A549 (cell line): ENCODE results near the gene KLHDC8A. TPM values are rescaled to one million over a fixed set of nuclear protein-coding genes. Genes with fewer than 3 reads are reported as not detected.

Experiments used
- ATAC-seq, 2 experiments: fragments of 200-7000 bp in 1 of 2; fragments of >200 bp in 1 of 2; cut with Nextera tagmentation in 1 of 2; cut with Tn5 transposase in 1 of 2; 3 replicates each; pipeline versions ENCODE4 v1.8.0 to v1.9.1; 2018 to 2020; ENCODE audit warnings: mild to moderate bottlenecking in 1 of 2, moderate library complexity in 1 of 2
- CTCF ChIA-PET: fragments of 300-600 bp; sonication (Branson Sonifier 250); formaldehyde crosslinking; extraction: SDS; loops from one replicate; lab custom pipeline; 2021; ENCODE audit warnings: antibody characterized with exemption, inconsistent platforms; lab: Yijun Ruan, JAX
- POLR2A ChIA-PET: fragments of 350-600 bp; formaldehyde crosslinking; extraction: SDS; loops from one replicate; lab custom pipeline; 2021; ENCODE audit warnings: antibody characterized with exemption, inconsistent platforms; lab: Yijun Ruan, JAX
- DNase-seq, 2 experiments: peaks; one replicate each; pipeline versions ENCODE4 v3.0.0 to v3.0.0-alpha.2; 2011 to 2016; ENCODE audit warnings: low read depth in 1 of 2, low spot score in 1 of 2
- FAIRE-seq: peaks from 2 replicates; lab custom pipeline; 2011; peaks lifted over from hg19 to GRCh38; lab: Jason Lieb, UNC
- H3K27ac ChIP-seq, 2 experiments: fragments of >200 bp; sonication (Bioruptor Twin); formaldehyde crosslinking; 3 replicates each; pipeline ENCODE4 v1.5.1; 2016 to 2017
- H3K4me1 ChIP-seq: fragments of >200 bp; sonication (Bioruptor Twin); formaldehyde crosslinking; 3 replicates; pipeline ENCODE4 v1.6.1; 2016
- H3K4me2 ChIP-seq: fragments of >200 bp; sonication (Bioruptor Twin); formaldehyde crosslinking; 3 replicates; pipeline ENCODE4 v1.6.1; 2016
- H3K4me3 ChIP-seq: fragments of >200 bp; sonication (Bioruptor Twin); formaldehyde crosslinking; 3 replicates; pipeline ENCODE4 v1.5.1; 2016
- H3K9me3 ChIP-seq: fragments of >200 bp; sonication (Bioruptor Twin); formaldehyde crosslinking; 3 replicates; pipeline ENCODE4 v1.6.1; 2016
- ATOH8 ChIP-seq: fragments of 250-450 bp; sonication (Bioruptor Pico); IDR thresholded peaks from 2 replicates; pipeline ENCODE4 v1.5.0; 2020; ENCODE audit warnings: low read depth, mild to moderate bottlenecking, moderate library complexity
- BHLHE40 ChIP-seq: IDR thresholded peaks from 2 replicates; pipeline ENCODE4 v1.6.1; 2012; ENCODE audit warnings: low read depth, low read length, inconsistent platforms
- CBX2 ChIP-seq: fragments of 200-600 bp; sonication (generic); IDR thresholded peaks from 2 replicates; pipeline ENCODE4 v1.6.1; 2016; ENCODE audit warnings: low read depth, mild to moderate bottlenecking, borderline replicate concordance
- CEBPB ChIP-seq, 2 experiments: fragments of >200 bp in 1 of 2; sonication (Bioruptor Twin) in 1 of 2; formaldehyde crosslinking in 1 of 2; IDR thresholded peaks; 2 replicates each; pipeline ENCODE4 v1.6.1; 2012 to 2016
- CHD2 ChIP-seq: fragments of 150-350 bp; IDR thresholded peaks from 2 replicates; pipeline ENCODE4 v1.6.1; 2014; ENCODE audit warnings: low read length; ENCODE audit not compliant: partially characterized antibody
- ELK1 ChIP-seq: fragments of 150-350 bp; IDR thresholded peaks from 2 replicates; pipeline ENCODE4 v1.6.1; 2014; ENCODE audit warnings: low read depth, mild to moderate bottlenecking, low read length
- GATA3 ChIP-seq: IDR thresholded peaks from 2 replicates; pipeline ENCODE4 v1.6.1; 2012; ENCODE audit warnings: borderline replicate concordance
- HES2 ChIP-seq: fragments of >200 bp; sonication (Bioruptor Twin); formaldehyde crosslinking; IDR thresholded peaks from 2 replicates; pipeline ENCODE4 v1.6.1; 2016
- HEYL ChIP-seq: fragments of 250-450 bp; sonication (Bioruptor Pico); IDR thresholded peaks from 2 replicates; pipeline ENCODE4 v1.8.0; 2021; ENCODE audit warnings: mild to moderate bottlenecking, moderate library complexity
- HOXB13 ChIP-seq: fragments of 250-450 bp; sonication (Bioruptor Pico); IDR thresholded peaks from 2 replicates; pipeline ENCODE4 v1.5.0; 2020; ENCODE audit warnings: low read depth, mild to moderate bottlenecking, moderate library complexity
- HOXB5 ChIP-seq: fragments of 250-450 bp; sonication (Bioruptor Pico); IDR thresholded peaks from 2 replicates; pipeline ENCODE4 v1.5.0; 2020; ENCODE audit warnings: mild to moderate bottlenecking, moderate library complexity
- JUN ChIP-seq, 2 experiments: fragments of >200 bp; sonication (Bioruptor Twin); formaldehyde crosslinking; IDR thresholded peaks; 2 replicates in 1 of 2; 3 replicates in 1 of 2; pipeline ENCODE4 v1.6.1; 2016 to 2017
- KDM1A ChIP-seq: fragments of 200-600 bp; sonication (generic); IDR thresholded peaks from 2 replicates; pipeline ENCODE4 v1.6.1; 2016; ENCODE audit warnings: low read depth, mild to moderate bottlenecking
- KDM5A ChIP-seq: fragments of 200-600 bp; sonication (generic); IDR thresholded peaks from 2 replicates; pipeline ENCODE4 v1.6.1; 2016; ENCODE audit warnings: antibody characterized with exemption, mild to moderate bottlenecking
- MAFK ChIP-seq: fragments of 450-650 bp; IDR thresholded peaks from 2 replicates; pipeline ENCODE4 v1.6.1; 2014; ENCODE audit not compliant: partially characterized antibody
- MAX ChIP-seq: IDR thresholded peaks from 2 replicates; pipeline ENCODE4 v1.6.1; 2012
- MYC ChIP-seq: IDR thresholded peaks from 2 replicates; pipeline ENCODE4 v1.6.1; 2012; ENCODE audit warnings: mild to moderate bottlenecking, inconsistent platforms, low read length, improper control_type of control experiment, borderline replicate concordance
- PBX3 ChIP-seq: IDR thresholded peaks from 2 replicates; pipeline ENCODE4 v1.6.1; 2012
- POLR2A ChIP-seq: IDR thresholded peaks from 2 replicates; pipeline ENCODE4 v1.6.1; 2012; ENCODE audit warnings: mild to moderate bottlenecking, low read length
- POLR2AphosphoS2 ChIP-seq: conservative IDR thresholded peaks from 2 replicates; pipeline ENCODE4 v1.6.1; 2012; ENCODE audit warnings: low read length, improper control_type of control experiment, inconsistent platforms
- RAD21 ChIP-seq, 2 experiments: fragments of >200 bp in 1 of 2; sonication (Bioruptor Twin) in 1 of 2; formaldehyde crosslinking in 1 of 2; IDR thresholded peaks in 1 of 2; conservative IDR thresholded peaks in 1 of 2; 2 replicates in 1 of 2; 3 replicates in 1 of 2; pipeline ENCODE4 v1.6.1; 2012 to 2018; ENCODE audit warnings: inconsistent platforms in 1 of 2
- TFCP2L1 ChIP-seq: fragments of 250-450 bp; sonication (Bioruptor Pico); IDR thresholded peaks from 2 replicates; pipeline ENCODE4 v1.5.0; 2021; ENCODE audit warnings: mild to moderate bottlenecking
- USF2 ChIP-seq: fragments of 450-650 bp; IDR thresholded peaks from 2 replicates; pipeline ENCODE4 v1.6.1; 2014; ENCODE audit warnings: antibody characterized with exemption
- ZNF302 ChIP-seq: fragments of 250-450 bp; sonication (Bioruptor Pico); IDR thresholded peaks from 2 replicates; pipeline ENCODE4 v1.9.0; 2021; ENCODE audit warnings: inconsistent platforms, mild to moderate bottlenecking, moderate library complexity
- WGBS: methylation state at CpG from one replicate; pipeline ENCODE4 v1.1.6; 2017; ENCODE audit errors: missing lambda C conversion rate; 5-methylcytosine and 5-hydroxymethylcytosine counted together
- polyA plus RNA-seq, 4 experiments: library from polyadenylated mRNA; depleted of rRNA in 3 of 4; stranded (reverse); fragments of >200 nt; fragmentation: RNase III in 1 of 4; extraction: RNeasy Plus Mini Kit Qiagen cat#74134 plus additional on column Dnase treatment in 1 of 4; gene quantifications; 2 replicates in 3 of 4; 3 replicates in 1 of 4; pipeline ENCODE4 v1.2.3, GENCODE V29; 2011 to 2017

KLHDC8A gene
- polyA plus RNA-seq, 2 of the 4 experiments (the other 2 are of a cell fraction): 0.34 to 0.40 TPM

GRCh38 chr1:205339197-205339702, 17.5 kb downstream of the KLHDC8A start:
- no peak for FAIRE-seq
- peaks cover 12% of the 10 kb centered on the region; the same call in 2 of the 3 replicates for H3K4me1 ChIP-seq
- no peaks in the 10 kb centered on the region for H3K9me3 ChIP-seq
- no peak overlapping the region for H3K4me3 ChIP-seq
- no peak for ATAC-seq
- WGBS: 84% methylated on average over 21 of the region's 21 CpGs
- no peak overlapping the region for H3K4me2 ChIP-seq
- no peak for DNase-seq
- POLR2A ChIA-PET: no interaction called here
- TF ChIP-seq GATA3: no peak
- no peak overlapping the region for H3K27ac ChIP-seq
- CTCF ChIA-PET: interaction anchor here (0.8 to 67.1 kb wide), 8 partner anchors 9 to 186 kb away, joined by 3 to 3627 read pairs (median 72); partner anchors contain the start of genes KLHDC8A and NUAK2

GRCh38 chr1:205338011-205338410, 18.7 kb downstream of the KLHDC8A start:
- FAIRE-seq (no peak), DNase-seq (no peak), ATAC-seq (no peak)
- POLR2A ChIA-PET: no interaction called here
- H3K4me2 ChIP-seq: no peak overlapping the region
- H3K9me3 ChIP-seq: no peaks in the 10 kb centered on the region
- H3K27ac ChIP-seq: no peak overlapping the region
- H3K4me1 ChIP-seq: peaks cover 7% of the 10 kb centered on the region; the same call in 2 of the 3 replicates
- CTCF ChIA-PET: interaction anchor here (0.9 to 67.1 kb wide), 8 partner anchors 10 to 187 kb away, joined by 3 to 3627 read pairs (median 72); partner anchors contain the start of genes KLHDC8A and NUAK2
- TF ChIP-seq ELK1: no peak
- TF ChIP-seq BHLHE40: no peak
- no peak for TF ChIP-seq HOXB5 (CRISPR knock-in tag)
- no peak for TF ChIP-seq KDM1A
- no peak for TF ChIP-seq MAFK
- TF ChIP-seq ATOH8 (CRISPR knock-in tag): no peak
- no peak for TF ChIP-seq POLR2AphosphoS2
- no peak for TF ChIP-seq TFCP2L1 (CRISPR knock-in tag)
- TF ChIP-seq CHD2: no peak
- WGBS: 63% methylated on average over 7 of the region's 7 CpGs
- H3K4me3 ChIP-seq: no peak overlapping the region

- TF ChIP-seq RAD21 (conservative IDR thresholded peaks at IDR 0.05 in 1 of 2, IDR thresholded peaks at IDR 0.05 in 1 of 2) (no peak), MAX (no peak), HEYL (no peak), MYC (no peak), KDM5A (no peak), JUN (IDR thresholded peaks at IDR 0.05) (no peak), BHLHE40 (no peak)
- ChIA-PET POLR2A (no interaction called here), CTCF (interaction anchor here (0.9 to 67.1 kb wide), 11 partner anchors 11 to 276 kb away, joined by 3 to 3627 read pairs (median 42); partner anchors contain the start of genes KLHDC8A and NUAK2)
- FAIRE-seq: no peak
- Histone ChIP-seq H3K4me1 (peaks cover 7% of the 10 kb centered on the region; the same call in 2 of the 3 replicates), H3K4me3 (no peak overlapping the region), H3K27ac (no peak overlapping the region), H3K4me2 (no peak overlapping the region), H3K9me3 (no peaks in the 10 kb centered on the region)
- no peak for ATAC-seq
- no peak for DNase-seq
- WGBS: 58% methylated on average over 7 of the region's 7 CpGs
Measured at GRCh38 chr1:205337481-205337880, 19.2 kb downstream of the KLHDC8A start.

GRCh38 chr1:205335692-205336091, 21.0 kb downstream of the KLHDC8A start:
- no peaks in the 10 kb centered on the region for H3K9me3 ChIP-seq
- H3K27ac ChIP-seq: no peak overlapping the region
- CTCF ChIA-PET: interaction anchor here (0.6 to 67.1 kb wide), 58 partner anchors 9 to 822 kb away, joined by 3 to 3627 read pairs (median 4); partner anchors contain the start of genes KLHDC8A and NUAK2
- POLR2A ChIA-PET: no interaction called here
- no peak overlapping the region for H3K4me2 ChIP-seq
- no peak overlapping the region for H3K4me3 ChIP-seq
- ATAC-seq (peak; percentile 91 to 97), FAIRE-seq (peak; percentile 18), DNase-seq (peak; percentile 89 to 90)
- peaks cover 1% of the 10 kb centered on the region; the same call in 2 of the 3 replicates for H3K4me1 ChIP-seq
- 2% methylated on average over 4 of the region's 4 CpGs for WGBS
- no peak for TF ChIP-seq ZNF302 (CRISPR knock-in tag)
- no peak for TF ChIP-seq POLR2AphosphoS2
- no peak for TF ChIP-seq USF2
- no peak for TF ChIP-seq HES2
- no peak for TF ChIP-seq JUN (IDR thresholded peaks at IDR 0.05)
- TF ChIP-seq HOXB13 (CRISPR knock-in tag): no peak
- TF ChIP-seq CBX2: no peak
- no peak for TF ChIP-seq CEBPB (IDR thresholded peaks at IDR 0.05)
- TF ChIP-seq HOXB5 (CRISPR knock-in tag): no peak
- TF ChIP-seq ATOH8 (CRISPR knock-in tag): no peak
- no peak for TF ChIP-seq PBX3
- no peak for TF ChIP-seq POLR2A
- TF ChIP-seq CHD2: no peak
- no peak for TF ChIP-seq BHLHE40
